Thoracic aorta (tissue), 2 donors: Measurements from ENCODE around the gene CLEC3A. TPM values are rescaled to one million over a fixed set of nuclear protein-coding genes. Genes with fewer than 3 reads are reported as not detected.

Source experiments
- ATAC-seq: fragments of 150-250 bp; one replicate; pipeline ENCODE4 v1.8.0; 2017; ENCODE audit warnings: low read depth; ENCODE audit not compliant: insufficient number of reproducible peaks, low FRiP score
- DNase-seq: peaks from one replicate; pipeline ENCODE4 v3.0.0-alpha.2; 2020; ENCODE audit warnings: low spot score
- H3K27ac ChIP-seq, 2 donors: fragments of 200-600 bp; sonication (generic); 1 replicate in 1 of 2; 2 replicates in 1 of 2; pipeline ENCODE4 v1.5.1; 2016; ENCODE audit warnings: mild to moderate bottlenecking in 2 of 2, moderate library complexity in 2 of 2
- H3K27me3 ChIP-seq: fragments of 200-600 bp; sonication (generic); replicated peaks from 2 replicates; pipeline ENCODE4 v1.6.0; 2016; ENCODE audit warnings: mild to moderate bottlenecking; ENCODE audit not compliant: insufficient read depth
- H3K36me3 ChIP-seq: fragments of 200-600 bp; sonication (generic); one replicate; pipeline ENCODE4 v1.5.1; 2016
- H3K4me1 ChIP-seq, 2 donors: fragments of 200-600 bp; sonication (generic); 1 replicate in 1 of 2; 2 replicates in 1 of 2; pipeline versions ENCODE4 v1.5.1 to v1.6.0; 2016; ENCODE audit warnings: low read depth in 2 of 2, mild to moderate bottlenecking in 1 of 2; ENCODE audit not compliant: control insufficient read depth in 1 of 2
- H3K4me3 ChIP-seq: fragments of 200-600 bp; sonication (generic); 2 replicates; pipeline ENCODE4 v1.5.1; 2016; ENCODE audit warnings: mild to moderate bottlenecking
- H3K9me3 ChIP-seq: fragments of 200-600 bp; sonication (generic); 2 replicates; pipeline ENCODE4 v1.5.1; 2016
- CTCF ChIP-seq: fragments of 200-600 bp; sonication (generic); IDR thresholded peaks from one replicate; pipeline ENCODE4 v1.5.1; 2019; ENCODE audit warnings: antibody characterized with exemption
- total RNA-seq, 2 donors: library from RNA; depleted of rRNA; stranded (reverse); fragments of >200 nt; gene quantifications; one replicate each; pipeline versions ENCODE4 v1.1.0 to v1.2.3, GENCODE V29; 2016

The CLEC3A gene
- total RNA-seq, 2 donors from 2014 or later = not detected

GRCh38 chr16:78060295-78060694, 37.9 kb downstream of the CLEC3A start:
- H3K27ac ChIP-seq = no peak overlapping the region
- H3K36me3 ChIP-seq = no peaks in the 10 kb centered on the region
- H3K4me1 ChIP-seq = peaks cover 0 to 8% of the 10 kb centered on the region in 2 donors
- H3K27me3 ChIP-seq = no peaks in the 10 kb centered on the region
- TF ChIP-seq CTCF = no peak
- DNase-seq (no peak), ATAC-seq (no peak)
- no peaks in the 10 kb centered on the region for H3K9me3 ChIP-seq
- H3K4me3 ChIP-seq = no peak overlapping the region

GRCh38 chr16:78060809-78061208, 38.5 kb downstream of the CLEC3A start:
- ATAC-seq (no peak), DNase-seq (no peak)
- Histone ChIP-seq H3K4me1 (peaks cover 2 to 14% of the 10 kb centered on the region in 2 donors), H3K4me3 (no peak overlapping the region), H3K27me3 (no peaks in the 10 kb centered on the region), H3K9me3 (no peaks in the 10 kb centered on the region), H3K36me3 (no peaks in the 10 kb centered on the region), H3K27ac (no peak overlapping the region)
- TF ChIP-seq CTCF = no peak

- peak overlapping the region in 1 of 2 donors; percentile 49 for H3K27ac ChIP-seq
- no peak for ATAC-seq
- no peak for TF ChIP-seq CTCF
These were observed 43.0 kb downstream of the CLEC3A start for GRCh38 chr16:78065319-78065718.

GRCh38 chr16:78069913-78070312, 47.6 kb downstream of the CLEC3A start:
- TF ChIP-seq CTCF = no peak
- DNase-seq (no peak), ATAC-seq (no peak)
- H3K4me3 ChIP-seq = no peak overlapping the region
- H3K4me1 ChIP-seq = peaks cover 6 to 11% of the 10 kb centered on the region in 2 donors
- no peak overlapping the region for H3K27ac ChIP-seq
- H3K9me3 ChIP-seq = no peaks in the 10 kb centered on the region
- no peaks in the 10 kb centered on the region for H3K36me3 ChIP-seq
- H3K27me3 ChIP-seq = no peaks in the 10 kb centered on the region

More at GRCh38 chr16:78065319-78065718, 43.0 kb downstream of the CLEC3A start:
- DNase-seq = no peak
- Histone ChIP-seq H3K36me3 (no peaks in the 10 kb centered on the region), H3K9me3 (no peaks in the 10 kb centered on the region), H3K4me1 (peaks cover 6 to 16% of the 10 kb centered on the region in 2 donors), H3K4me3 (no peak overlapping the region), H3K27me3 (no peaks in the 10 kb centered on the region)

GRCh38 chr16:78072275-78072674, 49.9 kb downstream of the CLEC3A start:
- H3K4me3 ChIP-seq = no peak overlapping the region
- H3K9me3 ChIP-seq = no peaks in the 10 kb centered on the region
- H3K27me3 ChIP-seq = no peaks in the 10 kb centered on the region
- ATAC-seq = no peak
- no peak for TF ChIP-seq CTCF
- DNase-seq = no peak
- H3K36me3 ChIP-seq = no peaks in the 10 kb centered on the region
- H3K4me1 ChIP-seq = no peaks in the 10 kb centered on the region
- H3K27ac ChIP-seq = no peak overlapping the region
